Stimulated activated CD8-positive, alpha-beta memory T cell treated with anti-CD3 and anti-CD28 coated beads, Interleukin-4, amount 100 ng/mL, for 48 hours (primary cell): ENCODE results near the gene PRKAA2.

Experiments
- DNase-seq: peaks from one replicate; pipeline ENCODE4 v3.0.0-alpha.2; 2020

Gene PRKAA2

DNA sequence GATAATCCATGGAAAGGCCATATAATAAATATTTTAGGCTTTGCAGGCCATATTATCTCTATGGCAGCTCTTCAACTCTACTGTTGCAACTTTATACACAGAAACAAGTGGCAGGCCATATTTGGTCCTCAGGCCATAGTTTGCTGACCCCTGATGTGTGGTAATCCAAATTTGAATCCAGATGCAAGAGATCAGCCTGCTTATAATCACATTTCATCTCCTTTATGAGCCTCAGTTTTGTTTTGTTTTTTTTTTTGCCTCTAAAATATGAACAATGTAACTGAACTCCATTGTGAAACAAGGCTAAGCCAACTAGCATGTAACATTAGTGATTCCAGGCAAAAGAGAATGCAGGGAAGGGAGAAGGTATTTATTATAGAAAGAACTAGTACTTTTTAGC lies 81.6 kb downstream of the PRKAA2 start:
- no peak for DNase-seq

DNA sequence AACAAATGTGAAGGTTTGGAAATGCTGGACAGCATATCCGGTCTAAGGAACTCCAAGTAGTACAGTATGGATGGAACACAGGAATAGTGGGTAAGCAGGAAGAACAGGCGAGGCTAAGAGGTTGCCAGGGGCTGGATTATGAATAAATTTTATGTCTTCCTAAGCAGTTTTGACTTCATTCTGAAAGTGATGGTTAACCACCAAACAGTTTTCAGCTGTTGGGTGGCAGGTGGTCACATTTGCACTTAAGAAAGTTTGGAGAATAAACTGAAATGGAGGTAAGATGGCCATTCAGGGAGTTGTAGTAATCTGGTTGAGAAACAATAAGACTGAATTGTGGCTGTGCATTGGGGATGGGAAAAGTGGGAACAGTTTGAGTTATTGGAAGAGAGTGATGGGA lies 83.8 kb downstream of the PRKAA2 start:
- DNase-seq = no peak

DNA sequence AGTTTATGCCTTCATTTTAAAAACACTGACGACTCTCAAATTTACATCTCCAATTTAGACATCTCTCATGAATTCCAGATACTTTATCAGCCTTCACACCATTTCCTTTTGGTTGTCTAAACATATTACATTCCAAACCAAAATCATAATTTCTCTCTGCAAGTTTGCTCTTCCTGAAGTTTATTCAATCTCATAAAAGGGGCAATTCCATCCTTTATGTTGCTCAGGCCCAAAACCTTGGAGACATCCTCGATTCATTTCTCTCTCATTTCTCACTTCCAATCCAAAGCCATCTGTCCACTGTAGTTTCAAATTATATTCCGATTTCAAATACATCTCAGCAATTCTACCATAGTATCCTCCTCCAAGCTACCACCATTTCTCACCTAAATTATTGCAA lies 100.1 kb downstream of the PRKAA2 start:
- no peak for DNase-seq

DNA sequence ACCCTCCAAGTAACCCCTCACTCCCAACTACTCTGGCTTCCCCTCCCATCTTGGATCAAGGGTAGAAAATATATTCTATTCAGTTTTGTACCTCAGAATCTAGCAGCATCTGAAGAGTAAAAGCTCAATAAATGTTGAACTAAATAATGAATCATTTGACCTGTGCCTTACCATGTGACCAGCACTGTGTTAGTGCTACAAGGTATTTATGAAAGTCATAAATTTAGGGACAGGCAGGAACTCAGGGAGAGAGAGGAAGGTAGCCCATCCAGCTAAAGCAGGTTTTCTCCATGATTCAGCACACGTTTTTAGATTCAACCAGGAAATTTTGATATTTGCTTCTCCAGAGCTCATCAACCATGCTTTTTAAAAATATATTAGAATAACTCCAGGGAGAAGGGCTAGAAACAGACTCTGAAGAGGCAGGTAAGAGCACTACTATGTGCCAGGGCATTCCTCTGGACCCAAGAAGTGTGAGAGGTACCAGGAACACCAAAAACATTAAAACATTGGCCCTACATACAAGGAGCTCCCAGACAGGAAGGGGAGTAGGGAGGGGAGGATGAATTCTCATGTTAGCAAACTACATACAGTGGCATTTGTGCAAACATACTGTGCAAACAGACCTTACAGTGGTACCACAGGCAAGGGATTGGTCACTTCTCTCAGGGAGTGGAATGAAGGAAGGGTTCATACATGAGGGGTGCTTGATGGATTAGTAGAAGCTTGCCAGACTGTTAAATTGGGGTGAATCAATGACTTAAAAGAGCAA lies 109.8 kb downstream of the PRKAA2 start:
- DNase-seq = no peak

DNA sequence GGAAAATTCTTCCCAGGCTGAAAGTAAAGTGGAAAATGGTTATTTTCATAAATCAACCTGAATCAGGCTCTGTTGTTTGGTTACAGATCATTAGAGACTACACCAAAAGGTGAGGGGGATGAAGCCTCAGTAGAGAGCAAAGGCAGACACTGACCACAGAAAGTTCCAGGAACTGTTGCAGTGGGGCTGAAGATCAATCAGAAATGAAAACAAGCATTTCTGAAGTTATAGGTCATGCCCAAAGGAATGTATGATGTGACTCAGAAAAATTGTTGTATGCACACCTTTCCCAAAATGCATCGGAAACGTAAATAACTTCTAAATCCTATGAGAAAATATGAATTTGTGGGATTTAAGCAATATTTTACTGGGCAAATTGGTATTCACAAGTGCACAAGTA lies 110.8 kb downstream of the PRKAA2 start:
- DNase-seq = no peak

DNA sequence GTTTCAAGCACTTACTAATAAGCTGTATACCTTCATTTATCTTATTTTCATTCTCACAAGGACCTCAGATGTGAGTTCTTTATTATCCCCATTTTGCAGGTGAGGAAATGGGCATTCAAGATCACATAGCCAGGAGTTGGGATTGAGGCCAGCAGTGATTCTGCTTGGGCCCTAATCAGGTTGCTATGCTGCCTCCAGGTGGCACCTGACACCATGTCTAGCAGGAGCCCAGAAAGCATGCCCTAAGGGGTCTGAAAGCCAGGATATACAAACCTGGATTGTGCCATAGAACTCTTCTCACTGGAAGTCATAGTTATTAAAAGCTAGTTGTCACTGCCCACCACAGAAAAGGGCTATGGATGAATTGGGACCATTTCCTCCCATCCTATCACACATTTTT lies 113.0 kb downstream of the PRKAA2 start:
- no peak for DNase-seq

DNA sequence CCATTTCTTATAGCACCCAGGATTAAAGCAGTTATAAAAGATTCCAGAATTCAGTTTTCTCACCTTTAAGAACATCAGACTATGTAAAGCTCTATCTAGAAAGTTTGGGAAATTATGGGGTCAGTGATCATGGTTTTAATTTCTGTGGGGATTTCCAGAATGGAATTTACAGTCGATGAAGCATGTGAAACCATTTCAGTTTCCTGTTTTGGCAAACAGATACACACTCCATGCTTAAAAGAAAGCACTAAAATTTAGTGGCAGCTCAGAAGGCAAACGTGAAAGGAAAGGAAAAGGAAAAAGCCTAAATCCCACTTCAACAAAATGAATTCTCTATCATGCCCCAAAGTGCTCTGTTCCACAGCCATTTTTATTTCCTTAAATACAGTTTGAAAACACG lies 113.7 kb downstream of the PRKAA2 start:
- no peak for DNase-seq
